GM12878 (cell line): ENCODE data around the gene PLVAP. TPM values are rescaled to one million over a fixed set of nuclear protein-coding genes. Genes with fewer than 3 reads are reported as not detected.

ENCODE experiments used
- BMI1 ChIP-seq: fragments of 450-650 bp; IDR thresholded peaks from 2 replicates; pipeline ENCODE4 v1.6.1; 2016; ENCODE audit warnings: mild to moderate bottlenecking, moderate library complexity, borderline replicate concordance
- BRCA1 ChIP-seq: IDR thresholded peaks from 2 replicates; pipeline ENCODE4 v1.6.1; 2011; ENCODE audit warnings: low read depth, low read length, improper control_type of control experiment
- CREB1 ChIP-seq: IDR thresholded peaks from 2 replicates; pipeline ENCODE4 v1.6.1; 2012; ENCODE audit warnings: low read depth, mild to moderate bottlenecking, inconsistent platforms
- EED ChIP-seq: sonication (generic); IDR thresholded peaks from 2 replicates; pipeline ENCODE4 v1.6.1; 2016; ENCODE audit warnings: antibody characterized with exemption, low read depth
- ESRRA ChIP-seq: IDR thresholded peaks from 2 replicates; pipeline ENCODE4 v1.6.1; 2012; ENCODE audit warnings: mild to moderate bottlenecking, low read length, improper control_type of control experiment
- HSF1 ChIP-seq: fragments of 150-350 bp; IDR thresholded peaks from 2 replicates; pipeline ENCODE4 v1.6.1; 2014; ENCODE audit warnings: mild to moderate bottlenecking, low read depth, low read length
- IKZF1 ChIP-seq: fragments of 450-650 bp; conservative IDR thresholded peaks from 2 replicates; pipeline ENCODE4 v1.6.1; 2017; ENCODE audit warnings: antibody characterized with exemption, mild to moderate bottlenecking
- IKZF2 ChIP-seq, 2 experiments: fragments of 450-650 bp; IDR thresholded peaks; 2 replicates each; pipeline ENCODE4 v1.6.1; 2017; ENCODE audit warnings: mild to moderate bottlenecking in 2 of 2, moderate library complexity in 2 of 2
- LARP7 ChIP-seq: fragments of 450-650 bp; IDR thresholded peaks from 2 replicates; pipeline ENCODE4 v1.6.1; 2017; ENCODE audit warnings: mild to moderate bottlenecking
- NFYB ChIP-seq: IDR thresholded peaks from 2 replicates; pipeline ENCODE4 v1.6.1; 2011; ENCODE audit warnings: low read depth, mild to moderate bottlenecking, low read length, improper control_type of control experiment, moderate library complexity; ENCODE audit not compliant: insufficient read depth
- NRF1 ChIP-seq: conservative IDR thresholded peaks from 2 replicates; pipeline ENCODE4 v1.6.1; 2011; ENCODE audit warnings: mild to moderate bottlenecking, low read depth, low read length, improper control_type of control experiment
- POU2F2 ChIP-seq: IDR thresholded peaks from 3 replicates; pipeline ENCODE4 v1.6.1; 2011; ENCODE audit warnings: low read depth, mild to moderate bottlenecking, low read length, borderline replicate concordance
- RCOR1 ChIP-seq: conservative IDR thresholded peaks from 2 replicates; pipeline ENCODE4 v1.6.1; 2012; ENCODE audit warnings: low read depth, low read length, improper control_type of control experiment
- SMARCA5 ChIP-seq: fragments of 450-650 bp; IDR thresholded peaks from 2 replicates; pipeline ENCODE4 v1.6.1; 2017; ENCODE audit warnings: mild to moderate bottlenecking
- SREBF2 ChIP-seq: IDR thresholded peaks from 2 replicates; pipeline ENCODE4 v1.6.1; 2012; ENCODE audit warnings: mild to moderate bottlenecking, low read length
- TCF3 ChIP-seq: IDR thresholded peaks from 2 replicates; pipeline ENCODE4 v1.6.1; 2012; ENCODE audit warnings: low read depth, mild to moderate bottlenecking, low read length, borderline replicate concordance; ENCODE audit not compliant: insufficient read depth
- YBX1 ChIP-seq: fragments of 450-650 bp; IDR thresholded peaks from 2 replicates; pipeline ENCODE4 v1.6.1; 2016; ENCODE audit warnings: antibody characterized with exemption
- ZNF207 ChIP-seq: fragments of 450-650 bp; IDR thresholded peaks from 2 replicates; pipeline ENCODE4 v1.6.1; 2014; ENCODE audit warnings: antibody characterized with exemption, mild to moderate bottlenecking, borderline replicate concordance
- ZNF384 ChIP-seq: IDR thresholded peaks from 2 replicates; pipeline ENCODE4 v1.6.1; 2012; ENCODE audit warnings: low read depth, mild to moderate bottlenecking, low read length, improper control_type of control experiment, borderline replicate concordance
- polyA plus RNA-seq, 11 experiments: library from polyadenylated mRNA; depleted of rRNA in 4 of 11; unstranded in 6 of 11; stranded (reverse) in 5 of 11; fragments of >200 nt; fragmentation: Nextera tagmentation in 4 of 11; fragmentation: Illumina TruSeq in 1 of 11; extraction: Ambion mirVana in 4 of 11; extraction: Trizol in 1 of 11; gene quantifications; 1 replicate in 1 of 11; 2 replicates in 10 of 11; pipeline versions ENCODE4 v1.2.1 to v1.2.3, GENCODE V29; 2011 to 2016; ENCODE audit warnings: inconsistent platforms in 2 of 11, missing spikeins in 2 of 11, low read depth in 1 of 11
- total RNA-seq, 4 experiments: library from RNA; depleted of rRNA in 3 of 4; stranded (reverse); fragments of >200 nt in 3 of 4; fragmentation: Illumina TruSeq in 1 of 4; extraction: Trizol in 1 of 4; gene quantifications; 2 replicates each; pipeline versions ENCODE4 v1.2.1 to v1.2.3, GENCODE V29; 2013 to 2021
- TF ChIP-seq, protein P1 (sequence below): fragments of 450-650 bp; IDR thresholded peaks from 2 replicates; pipeline ENCODE4 v1.6.1; 2017; ENCODE audit warnings: antibody characterized with exemption, mild to moderate bottlenecking, moderate library complexity
- TF ChIP-seq, protein P2 (sequence below): IDR thresholded peaks from 2 replicates; pipeline ENCODE4 v1.6.1; 2011; ENCODE audit warnings: low read depth, mild to moderate bottlenecking, low read length, moderate library complexity, borderline replicate concordance; ENCODE audit errors: extremely low read depth
- TF ChIP-seq, protein P3 (sequence below): fragments of 150-350 bp; IDR thresholded peaks from 2 replicates; pipeline ENCODE4 v1.6.1; 2016; ENCODE audit warnings: low read depth, low read length

PLVAP gene
- total and polyA plus RNA-seq, 10 of the 15 experiments (the other 5 are each of a cell fraction or from before 2014, with no cell fraction given) = 0.03 to 0.54 (median 0.06) TPM; not detected in 4

DNA sequence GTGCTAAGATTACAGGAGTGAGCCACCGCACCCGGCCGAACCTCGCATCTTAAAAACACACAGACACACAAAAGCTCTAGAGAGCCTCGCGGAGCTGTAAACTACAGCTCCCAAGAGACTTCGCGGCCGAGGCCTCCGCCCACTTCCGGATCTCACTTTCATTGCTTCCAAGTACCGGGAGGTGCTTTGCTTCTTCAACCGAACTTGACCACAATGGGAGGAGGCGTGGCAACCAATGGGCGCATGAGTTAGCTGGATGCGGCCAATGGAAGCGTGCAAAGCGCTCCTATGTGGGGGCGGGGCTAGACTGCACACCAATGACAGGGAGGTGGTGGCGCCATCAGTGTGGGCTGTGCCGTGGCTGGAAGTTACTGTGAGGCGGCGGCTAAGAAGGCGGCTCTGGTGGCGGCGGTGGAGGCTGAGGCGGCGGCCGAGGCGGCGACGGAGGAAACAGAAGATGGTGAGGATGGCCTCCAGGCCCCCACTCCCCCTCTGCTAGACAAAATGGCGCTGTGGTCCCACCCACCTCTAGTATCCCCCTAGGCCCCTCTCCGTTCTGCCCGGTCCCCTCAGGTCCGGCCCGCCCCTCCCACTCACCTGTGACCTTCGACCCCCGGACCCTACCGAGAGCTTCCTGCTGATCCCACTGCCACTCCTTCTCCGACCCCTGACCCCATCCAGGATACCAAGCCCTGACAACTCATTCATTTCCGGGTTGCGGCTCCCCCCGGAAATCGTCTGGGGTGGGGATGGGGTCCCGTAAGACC, 67.8 kb downstream of the PLVAP start, which contains the start of gene DDA1 (continued):
- TF ChIP-seq, protein P1, sequence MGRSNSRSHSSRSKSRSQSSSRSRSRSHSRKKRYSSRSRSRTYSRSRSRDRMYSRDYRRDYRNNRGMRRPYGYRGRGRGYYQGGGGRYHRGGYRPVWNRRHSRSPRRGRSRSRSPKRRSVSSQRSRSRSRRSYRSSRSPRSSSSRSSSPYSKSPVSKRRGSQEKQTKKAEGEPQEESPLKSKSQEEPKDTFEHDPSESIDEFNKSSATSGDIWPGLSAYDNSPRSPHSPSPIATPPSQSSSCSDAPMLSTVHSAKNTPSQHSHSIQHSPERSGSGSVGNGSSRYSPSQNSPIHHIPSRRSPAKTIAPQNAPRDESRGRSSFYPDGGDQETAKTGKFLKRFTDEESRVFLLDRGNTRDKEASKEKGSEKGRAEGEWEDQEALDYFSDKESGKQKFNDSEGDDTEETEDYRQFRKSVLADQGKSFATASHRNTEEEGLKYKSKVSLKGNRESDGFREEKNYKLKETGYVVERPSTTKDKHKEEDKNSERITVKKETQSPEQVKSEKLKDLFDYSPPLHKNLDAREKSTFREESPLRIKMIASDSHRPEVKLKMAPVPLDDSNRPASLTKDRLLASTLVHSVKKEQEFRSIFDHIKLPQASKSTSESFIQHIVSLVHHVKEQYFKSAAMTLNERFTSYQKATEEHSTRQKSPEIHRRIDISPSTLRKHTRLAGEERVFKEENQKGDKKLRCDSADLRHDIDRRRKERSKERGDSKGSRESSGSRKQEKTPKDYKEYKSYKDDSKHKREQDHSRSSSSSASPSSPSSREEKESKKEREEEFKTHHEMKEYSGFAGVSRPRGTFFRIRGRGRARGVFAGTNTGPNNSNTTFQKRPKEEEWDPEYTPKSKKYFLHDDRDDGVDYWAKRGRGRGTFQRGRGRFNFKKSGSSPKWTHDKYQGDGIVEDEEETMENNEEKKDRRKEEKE = no peak
- no peak for TF ChIP-seq BMI1
- TF ChIP-seq SMARCA5 = peak; percentile 30; the same call in 1 of the 2 replicates
- TF ChIP-seq ZNF207 = peak; percentile 57; the same call in 1 of the 2 replicates
- TF ChIP-seq YBX1 = no peak
- TF ChIP-seq NFYB = peak; percentile 100
- no peak for TF ChIP-seq BRCA1
- no peak for TF ChIP-seq NRF1
- 0 out of 2 replicates have a peak, but pooled peaks have one; percentile 15 for TF ChIP-seq SREBF2
- peak; percentile 89 for TF ChIP-seq IKZF1
- TF ChIP-seq CREB1 = peak; percentile 89
- TF ChIP-seq ESRRA = no peak
- no peak for TF ChIP-seq TCF3
- TF ChIP-seq, protein P2, sequence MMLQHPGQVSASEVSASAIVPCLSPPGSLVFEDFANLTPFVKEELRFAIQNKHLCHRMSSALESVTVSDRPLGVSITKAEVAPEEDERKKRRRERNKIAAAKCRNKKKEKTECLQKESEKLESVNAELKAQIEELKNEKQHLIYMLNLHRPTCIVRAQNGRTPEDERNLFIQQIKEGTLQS = no peak
- TF ChIP-seq HSF1 = 0 out of 2 replicates have a peak, but pooled peaks have one; percentile 40
- peak; percentile 50; the same call in 1 of the 3 replicates for TF ChIP-seq POU2F2
- no peak for TF ChIP-seq ZNF384
- no peak for TF ChIP-seq IKZF2 (IDR thresholded peaks at IDR 0.05)
- no peak for TF ChIP-seq EED
- no peak for TF ChIP-seq LARP7
- TF ChIP-seq, protein P3, sequence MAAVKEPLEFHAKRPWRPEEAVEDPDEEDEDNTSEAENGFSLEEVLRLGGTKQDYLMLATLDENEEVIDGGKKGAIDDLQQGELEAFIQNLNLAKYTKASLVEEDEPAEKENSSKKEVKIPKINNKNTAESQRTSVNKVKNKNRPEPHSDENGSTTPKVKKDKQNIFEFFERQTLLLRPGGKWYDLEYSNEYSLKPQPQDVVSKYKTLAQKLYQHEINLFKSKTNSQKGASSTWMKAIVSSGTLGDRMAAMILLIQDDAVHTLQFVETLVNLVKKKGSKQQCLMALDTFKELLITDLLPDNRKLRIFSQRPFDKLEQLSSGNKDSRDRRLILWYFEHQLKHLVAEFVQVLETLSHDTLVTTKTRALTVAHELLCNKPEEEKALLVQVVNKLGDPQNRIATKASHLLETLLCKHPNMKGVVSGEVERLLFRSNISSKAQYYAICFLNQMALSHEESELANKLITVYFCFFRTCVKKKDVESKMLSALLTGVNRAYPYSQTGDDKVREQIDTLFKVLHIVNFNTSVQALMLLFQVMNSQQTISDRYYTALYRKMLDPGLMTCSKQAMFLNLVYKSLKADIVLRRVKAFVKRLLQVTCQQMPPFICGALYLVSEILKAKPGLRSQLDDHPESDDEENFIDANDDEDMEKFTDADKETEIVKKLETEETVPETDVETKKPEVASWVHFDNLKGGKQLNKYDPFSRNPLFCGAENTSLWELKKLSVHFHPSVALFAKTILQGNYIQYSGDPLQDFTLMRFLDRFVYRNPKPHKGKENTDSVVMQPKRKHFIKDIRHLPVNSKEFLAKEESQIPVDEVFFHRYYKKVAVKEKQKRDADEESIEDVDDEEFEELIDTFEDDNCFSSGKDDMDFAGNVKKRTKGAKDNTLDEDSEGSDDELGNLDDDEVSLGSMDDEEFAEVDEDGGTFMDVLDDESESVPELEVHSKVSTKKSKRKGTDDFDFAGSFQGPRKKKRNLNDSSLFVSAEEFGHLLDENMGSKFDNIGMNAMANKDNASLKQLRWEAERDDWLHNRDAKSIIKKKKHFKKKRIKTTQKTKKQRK = no peak; the same call in 1 of the 2 replicates
- no peak for TF ChIP-seq RCOR1
